NCI-H82 treated with DMSO at 0.1 percent for 48 hours (cell line): ENCODE measurements around the gene NRL.

Source experiments
- DNase-seq: peaks from one replicate; lab custom pipeline; 2025; ENCODE audit not compliant: unreplicated experiment; lab: John Stamatoyannopoulos, UW

The NRL gene

DNA sequence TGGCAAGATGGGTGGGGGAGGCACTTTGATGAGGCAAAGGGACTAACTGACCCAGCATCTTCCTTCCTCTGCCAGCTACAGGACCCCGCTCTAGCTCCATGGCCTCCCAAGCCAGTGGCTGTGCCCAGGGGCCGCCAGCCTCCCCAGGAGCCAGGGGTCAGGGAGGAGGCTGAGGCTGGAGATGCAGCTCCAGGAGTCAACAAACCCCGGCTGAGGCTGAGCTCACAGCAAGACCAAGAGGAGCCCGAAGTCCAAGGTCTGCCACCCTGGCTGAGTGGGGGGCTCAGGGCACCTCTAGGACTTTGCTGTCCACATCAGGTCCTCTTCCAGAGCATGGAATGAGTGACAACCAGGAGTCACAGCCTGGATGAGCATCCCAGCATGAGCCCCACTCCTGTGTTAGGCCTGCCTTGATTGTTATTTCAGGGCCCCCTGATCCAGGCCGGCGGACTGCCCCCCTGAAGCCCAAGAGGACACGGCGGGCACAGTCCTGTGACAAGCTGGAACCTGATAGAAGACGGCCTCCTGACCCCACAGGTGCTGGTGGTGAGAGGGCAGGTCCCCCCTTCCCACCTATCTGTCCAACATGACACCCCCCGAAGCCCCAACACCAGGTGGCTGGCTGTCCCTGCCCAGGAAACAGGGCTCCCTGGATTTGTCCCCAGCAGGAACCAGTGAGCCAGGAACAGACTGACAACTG, 45.9 kb downstream of the NRL start:
- DNase-seq = no peak

DNA sequence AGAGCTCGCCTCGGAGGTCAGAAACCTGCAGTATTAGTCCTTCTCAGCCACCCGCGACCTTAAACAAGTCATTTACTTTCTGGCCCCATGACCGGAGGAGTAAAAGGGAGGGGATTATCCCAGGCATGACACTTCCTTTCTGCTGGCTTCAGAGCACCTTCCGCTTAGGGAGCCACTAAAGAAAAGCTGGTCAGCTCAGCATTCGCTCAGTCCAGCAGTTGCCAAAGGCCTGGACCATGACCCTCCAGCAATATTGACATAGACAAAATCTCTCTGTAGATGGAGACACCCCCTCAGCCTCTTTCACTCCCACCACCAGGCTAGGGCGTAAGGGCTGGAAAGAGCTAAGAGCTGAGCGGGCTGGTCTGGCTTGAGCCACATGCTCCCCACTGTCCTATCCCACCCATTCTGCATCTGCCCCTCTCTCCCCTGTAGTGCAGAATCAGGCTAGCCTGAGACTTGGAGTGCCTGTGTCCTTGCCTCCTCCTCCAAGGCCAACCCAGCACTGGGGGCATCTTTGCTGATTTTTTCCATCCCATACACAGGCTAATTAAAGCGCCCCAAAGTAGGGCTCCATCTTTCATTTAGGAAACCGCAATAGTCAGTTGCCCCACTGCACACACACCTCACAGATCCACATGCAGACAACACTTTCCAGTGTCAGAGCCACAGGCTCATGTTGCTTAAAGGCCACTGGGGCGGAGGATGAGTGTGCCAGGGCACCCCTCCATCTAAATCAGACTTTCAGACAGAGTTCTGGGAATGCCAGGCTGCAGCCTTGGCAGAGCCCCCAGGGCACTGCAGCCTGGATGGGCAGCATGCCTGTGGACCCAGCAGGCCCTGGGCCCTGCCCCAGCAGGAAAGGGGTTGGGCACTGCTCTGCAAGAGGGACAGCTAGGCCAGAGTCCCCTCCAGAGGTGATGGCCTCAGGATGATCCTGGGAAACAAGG, 47.3 kb downstream of the NRL start:
- no peak for DNase-seq

DNA sequence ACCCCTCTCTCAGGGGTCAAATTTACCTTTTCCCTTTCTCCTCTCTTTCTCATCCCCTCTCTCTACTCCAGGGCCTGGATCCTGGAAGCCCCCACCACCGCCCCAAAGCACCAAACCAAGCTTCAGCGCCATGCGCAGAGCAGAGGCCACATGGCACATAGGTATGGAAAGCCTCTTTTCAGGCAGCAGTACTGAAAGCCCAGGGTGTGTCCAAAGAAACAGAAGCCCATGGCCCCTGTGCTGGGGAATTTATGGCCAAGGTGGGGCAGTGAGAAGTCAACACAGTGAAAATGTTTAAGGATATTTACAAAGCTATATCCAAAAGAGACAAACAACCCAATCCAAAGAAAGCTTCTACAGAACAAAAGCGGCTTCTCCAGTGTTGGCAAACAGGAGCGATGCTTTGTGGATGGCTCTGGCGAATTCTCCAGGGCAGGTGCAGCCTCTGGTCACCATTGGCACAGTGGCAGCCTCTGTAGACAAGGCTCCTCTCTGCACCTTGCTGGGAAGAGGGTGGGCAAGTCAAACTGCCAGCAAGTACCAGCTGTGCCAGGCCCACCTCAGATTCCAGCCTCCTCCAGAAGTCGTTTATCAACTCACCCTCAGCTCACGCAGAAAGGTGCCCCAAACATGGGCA, 48.1 kb downstream of the NRL start:
- no peak for DNase-seq

DNA sequence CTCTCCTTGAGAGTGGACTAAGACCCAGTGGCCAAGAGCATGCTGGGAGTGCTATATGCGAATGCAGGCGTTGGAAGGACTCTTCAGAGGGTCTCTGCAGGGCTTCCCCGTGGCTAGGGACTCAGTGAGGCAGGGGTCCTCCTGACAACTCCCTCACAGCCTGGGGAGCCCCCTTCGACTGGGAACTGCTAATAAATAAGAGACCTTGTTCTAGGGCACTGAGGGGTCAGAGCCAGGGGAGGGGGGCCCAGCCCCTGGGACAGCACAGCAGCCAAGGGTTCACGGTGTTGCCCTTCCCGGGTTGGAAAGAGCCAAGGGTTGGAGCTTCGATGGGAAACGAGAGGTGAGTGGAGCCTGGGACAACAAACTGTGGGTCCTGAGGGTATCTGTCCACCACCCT, 49.3 kb downstream of the NRL start:
- no peak for DNase-seq

DNA sequence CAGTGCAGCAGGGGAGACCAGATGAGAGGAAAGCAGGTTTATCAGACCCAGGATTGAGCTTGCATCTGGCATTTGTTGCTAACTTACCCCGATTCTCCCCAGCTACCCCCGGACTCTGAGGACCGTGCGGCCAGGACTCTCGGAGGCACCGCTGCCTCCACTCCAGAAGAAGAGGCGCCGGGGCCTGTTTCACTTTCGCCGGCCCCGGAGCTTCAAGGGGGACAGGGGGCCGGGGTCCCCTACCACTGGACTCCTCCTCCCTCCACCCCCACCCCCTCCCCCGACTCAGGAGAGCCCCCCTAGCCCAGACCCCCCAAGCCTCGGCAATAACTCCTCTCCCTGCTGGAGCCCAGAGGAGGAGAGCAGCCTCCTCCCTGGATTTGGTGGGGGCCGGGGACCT, 49.9 kb downstream of the NRL start:
- no peak for DNase-seq

DNA sequence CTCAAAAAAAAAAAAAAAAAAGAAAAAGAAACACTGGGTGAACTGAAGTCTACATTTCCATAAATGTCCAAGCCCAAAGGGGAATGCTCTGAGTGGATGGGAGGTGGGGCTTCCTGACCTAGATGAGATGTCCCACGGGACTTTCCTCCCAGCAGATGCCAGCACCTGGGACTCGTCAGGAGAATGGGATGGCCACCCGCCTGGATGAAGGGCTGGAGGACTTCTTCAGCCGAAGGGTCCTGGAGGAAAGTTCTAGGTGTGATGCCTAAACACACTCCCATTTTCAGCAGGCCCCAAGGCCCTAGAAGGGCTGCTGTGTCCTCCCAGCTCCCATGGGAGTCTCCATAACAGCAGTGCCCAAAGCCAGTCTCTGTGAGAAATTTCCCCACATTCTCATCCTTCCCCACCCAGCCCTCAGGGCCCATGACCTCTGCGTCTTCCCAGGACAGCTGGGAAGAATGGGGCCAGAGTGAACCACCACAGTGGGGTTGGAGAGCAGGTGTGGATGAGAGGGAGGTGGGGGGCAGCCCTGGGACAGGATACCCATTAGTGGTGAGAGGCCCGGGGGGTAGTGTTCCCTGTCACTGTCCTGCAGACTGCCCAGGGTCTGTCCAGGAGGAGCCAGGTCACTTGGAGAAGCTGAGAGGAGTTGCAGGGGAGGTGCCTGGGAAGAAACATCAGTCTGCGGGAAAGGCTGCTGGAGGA, 50.5 kb downstream of the NRL start:
- no peak for DNase-seq

DNA sequence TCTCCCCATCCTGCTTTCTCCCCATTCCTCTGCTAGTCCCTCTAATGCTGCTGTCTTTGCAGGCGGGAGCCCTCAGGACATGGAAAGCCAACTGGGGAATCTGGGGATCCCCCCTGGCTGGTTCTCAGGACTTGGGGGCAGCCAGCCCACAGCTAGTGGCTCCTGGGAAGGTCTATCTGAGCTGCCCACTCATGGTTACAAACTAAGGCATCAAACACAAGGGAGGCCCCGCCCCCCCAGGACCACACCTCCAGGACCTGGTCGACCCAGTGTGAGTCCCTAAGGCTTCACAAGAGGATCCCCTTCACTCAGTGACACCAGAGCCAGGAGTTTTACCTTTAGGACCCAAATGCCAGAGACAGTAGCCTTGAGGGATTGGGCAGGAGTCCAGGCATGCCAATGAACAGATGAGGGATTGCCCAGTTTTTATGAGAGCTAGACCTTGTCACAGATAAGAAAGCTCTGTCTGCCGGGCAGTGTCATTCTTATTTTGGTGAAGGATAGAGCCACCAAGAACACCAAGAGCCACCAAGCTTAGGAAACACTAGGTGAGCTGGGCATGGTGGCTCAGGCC, 51.4 kb downstream of the NRL start:
- no peak for DNase-seq

DNA sequence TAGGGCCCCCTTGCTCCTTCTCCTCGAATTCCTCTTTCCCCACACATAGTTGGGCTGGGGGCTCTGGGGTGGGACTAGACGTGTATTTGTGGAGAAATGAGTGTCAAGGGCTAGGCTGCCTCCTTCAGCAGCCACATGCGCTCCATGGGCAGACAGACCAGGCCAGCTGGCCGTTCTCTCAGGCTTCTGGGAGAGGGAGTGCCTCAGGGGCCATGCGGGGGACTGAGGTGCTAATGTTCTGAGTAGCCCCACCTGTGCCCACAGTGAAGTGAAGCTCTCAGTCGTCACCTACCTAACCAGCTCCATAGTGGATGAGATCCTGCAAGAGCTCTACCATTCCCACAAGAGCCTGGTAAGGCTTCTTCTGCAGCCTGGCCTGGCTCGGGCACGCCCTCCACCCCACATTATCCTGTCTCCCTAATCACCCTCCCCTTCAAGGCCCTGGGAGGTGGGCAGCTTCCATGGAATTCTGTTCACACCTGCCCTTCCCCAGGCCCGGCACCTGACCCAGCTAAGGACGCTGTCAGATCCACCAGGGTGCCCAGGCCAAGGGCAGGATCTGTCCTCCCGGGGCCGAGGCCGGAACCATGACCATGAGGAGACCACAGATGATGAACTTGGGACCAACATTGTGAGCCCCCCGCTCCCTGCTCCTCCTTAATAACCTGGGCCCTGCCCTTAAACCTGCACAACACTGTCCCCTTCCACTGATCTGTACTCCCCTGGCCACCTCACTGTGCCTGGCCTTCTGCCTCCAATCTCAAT, 52.4 kb downstream of the NRL start:
- DNase-seq = no peak

DNA sequence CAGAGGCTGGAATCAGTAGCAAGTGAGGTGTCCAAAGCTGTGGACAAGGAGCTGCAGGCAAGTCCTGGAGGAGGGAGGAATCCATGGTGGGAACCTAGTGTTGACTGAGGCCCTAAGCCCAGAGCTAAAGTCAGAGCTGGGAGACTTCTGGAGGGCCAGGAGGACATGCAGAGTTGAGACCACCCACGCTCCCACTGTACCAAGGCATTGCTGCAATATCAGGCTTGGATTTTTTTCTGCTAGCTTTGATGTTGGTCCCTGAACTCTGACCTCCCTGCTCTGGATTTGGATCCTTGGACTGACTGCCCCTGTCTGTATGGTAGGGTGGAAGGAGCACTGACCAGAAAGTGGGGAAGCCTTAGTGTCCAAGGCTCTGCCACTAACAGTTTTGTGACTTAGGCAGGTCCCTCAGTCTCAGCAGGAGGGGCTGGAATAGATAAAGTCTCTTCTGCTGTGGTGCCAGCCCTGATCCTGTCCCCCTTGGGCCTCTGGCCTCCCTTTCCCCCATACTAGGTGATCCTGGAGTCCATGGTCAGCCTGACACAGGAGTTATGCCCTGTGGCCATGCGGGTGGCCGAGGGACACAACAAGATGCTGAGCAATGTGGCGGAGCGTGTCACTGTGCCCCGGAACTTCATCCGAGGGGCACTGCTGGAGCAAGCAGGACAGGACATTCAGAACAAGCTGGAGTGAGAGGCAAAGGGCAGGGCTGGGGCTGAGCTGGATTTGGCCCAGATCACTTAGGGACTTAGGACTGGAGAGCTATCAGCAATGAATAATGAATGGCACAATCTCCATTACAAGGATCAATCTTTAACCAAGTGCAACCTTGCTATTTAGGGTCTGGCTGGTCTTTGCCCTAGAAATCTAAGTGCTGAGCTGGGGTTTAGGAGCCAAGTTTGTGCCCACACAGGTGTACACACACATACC, 53.5 kb downstream of the NRL start:
- DNase-seq = no peak

DNA sequence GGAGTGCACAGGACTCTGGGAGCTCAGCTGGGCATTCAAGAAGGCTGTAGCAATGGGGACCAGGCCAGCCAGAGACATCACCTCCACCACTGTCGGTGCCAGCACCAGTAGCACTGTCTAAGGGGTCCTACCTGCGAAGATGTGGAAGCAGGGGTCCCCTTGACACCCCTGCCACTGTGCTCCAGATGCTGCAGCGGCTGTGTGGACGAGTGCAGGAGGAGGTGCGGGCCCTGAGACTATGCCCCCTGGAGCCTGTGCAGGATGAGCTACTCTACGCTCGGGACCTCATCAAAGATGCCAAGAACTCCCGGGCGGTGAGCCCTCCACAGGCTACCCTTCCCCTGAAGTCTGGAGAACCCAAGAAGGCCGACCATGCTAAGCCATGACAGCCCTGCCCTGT, 54.3 kb downstream of the NRL start:
- DNase-seq = no peak

DNA sequence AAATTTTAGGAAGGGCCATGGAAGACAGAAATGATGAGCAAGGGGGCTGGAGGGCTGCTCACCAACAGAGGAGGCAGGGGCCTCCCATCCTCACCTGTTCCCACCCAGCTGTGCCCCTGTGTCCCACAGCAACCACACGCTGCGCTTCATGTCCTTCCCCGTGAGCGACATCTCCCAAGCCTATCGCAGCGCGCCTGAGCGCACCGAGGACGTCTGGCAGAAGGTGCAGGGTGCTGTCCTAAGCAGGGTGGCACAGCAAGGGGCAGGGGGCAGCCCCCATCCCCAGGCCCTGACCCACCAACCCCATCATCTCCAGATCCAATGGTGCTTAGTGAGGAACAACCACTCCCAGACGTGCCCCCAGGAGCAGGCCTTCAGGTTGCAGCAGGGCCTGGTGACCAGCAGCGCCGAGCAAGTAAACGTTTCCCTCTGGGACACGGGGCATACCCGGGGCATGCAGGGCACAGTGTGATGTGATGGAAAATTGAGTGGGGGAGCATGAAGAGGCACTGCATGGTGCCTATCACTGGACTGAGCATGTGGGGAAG, 54.8 kb downstream of the NRL start:
- DNase-seq = no peak

DNA sequence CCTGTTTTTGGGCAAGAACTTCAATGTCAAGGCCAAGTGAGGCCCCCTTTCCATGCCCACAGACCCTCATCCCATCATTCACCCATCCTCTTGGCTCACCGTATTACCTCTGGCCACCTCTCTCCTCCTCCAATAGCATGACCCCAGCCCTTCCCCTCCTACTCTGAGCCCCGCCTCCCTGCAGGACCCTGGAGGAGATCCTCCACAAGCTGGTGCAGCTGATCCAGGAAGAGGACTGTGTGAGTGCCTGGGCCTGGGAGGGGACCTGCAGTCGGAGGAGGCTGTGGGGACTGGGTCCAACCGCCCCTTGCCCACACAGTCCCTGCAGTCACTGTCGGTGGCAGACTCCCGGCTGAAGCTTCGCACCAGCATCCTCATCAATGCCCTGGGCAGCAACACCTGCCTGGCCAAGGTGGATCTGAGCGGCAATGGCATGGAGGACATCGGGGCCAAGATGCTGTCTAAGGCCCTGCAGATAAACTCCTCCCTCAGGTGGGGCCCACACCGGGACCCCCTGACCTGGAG, 55.7 kb downstream of the NRL start:
- DNase-seq = no peak

DNA sequence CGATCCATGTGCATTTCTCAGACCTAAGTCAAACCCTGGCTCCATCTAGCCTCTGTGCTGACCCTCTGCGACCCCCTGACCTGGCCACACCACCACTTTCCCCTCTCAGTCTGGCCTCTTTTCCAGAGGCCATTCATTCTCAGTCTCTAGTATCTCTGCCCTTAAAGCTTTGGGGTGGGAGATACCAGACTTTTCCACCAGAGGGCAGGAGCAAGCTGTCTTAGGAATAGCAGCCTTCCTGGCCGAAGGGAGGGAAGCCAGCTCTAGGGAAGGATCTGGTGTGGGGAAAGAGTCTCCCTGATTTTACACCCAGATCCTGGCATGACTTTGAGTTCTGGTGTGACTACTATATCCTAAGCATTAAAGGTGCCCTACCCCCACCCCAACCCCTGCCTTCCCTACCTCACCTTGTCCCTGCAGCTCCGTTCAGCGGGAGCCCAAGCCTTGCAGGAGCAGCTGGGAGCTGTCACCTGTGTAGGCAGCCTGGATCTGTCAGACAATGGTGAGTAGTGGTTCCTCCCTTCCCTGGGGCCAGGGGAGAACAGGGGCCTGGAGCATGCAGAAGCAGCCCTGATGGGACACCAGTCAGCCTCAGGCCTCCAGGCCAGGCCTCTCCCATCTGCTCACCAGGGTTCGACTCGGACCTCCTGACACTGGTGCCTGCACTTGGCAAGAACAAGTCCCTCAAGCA, 56.3 kb downstream of the NRL start:
- peak; percentile 23 for DNase-seq

DNA sequence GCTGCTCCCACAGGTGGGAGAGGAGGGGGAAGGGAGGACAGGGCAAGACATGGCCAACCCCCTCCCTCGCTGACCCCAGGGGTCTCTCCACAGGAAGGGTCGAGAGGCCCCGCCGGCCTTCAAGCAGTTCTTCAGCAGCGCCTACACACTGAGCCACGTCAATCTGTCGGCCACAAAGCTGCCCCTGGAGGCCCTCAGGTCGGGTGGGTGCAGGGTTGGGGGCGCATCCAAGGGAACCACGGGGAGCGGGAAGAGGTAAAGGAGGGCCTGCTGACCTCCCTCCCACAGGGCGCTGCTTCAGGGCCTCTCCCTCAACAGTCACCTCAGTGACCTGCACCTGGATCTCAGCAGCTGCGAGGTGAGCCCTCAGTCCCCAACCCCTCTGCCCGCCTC, 56.9 kb downstream of the NRL start:
- no peak for DNase-seq

DNA sequence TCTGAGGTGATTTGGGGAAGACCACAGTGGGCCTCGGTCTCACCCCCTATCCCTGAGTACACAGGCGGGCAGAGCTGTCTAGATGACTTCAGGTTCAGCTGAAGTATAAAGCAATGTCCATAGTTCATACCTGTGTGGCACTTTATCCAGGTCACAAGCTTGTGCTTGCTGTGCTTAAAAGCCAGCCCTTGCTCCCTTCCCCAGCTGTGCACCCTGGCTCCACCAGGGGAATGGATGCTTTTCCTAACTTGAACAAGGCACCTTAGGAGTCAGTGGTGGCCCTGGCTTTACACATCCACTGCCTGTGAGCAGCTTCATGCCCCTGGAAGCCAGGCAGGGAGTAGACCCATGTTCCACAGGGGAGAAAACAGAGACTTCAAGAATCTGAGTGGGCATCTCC, 57.5 kb downstream of the NRL start:
- DNase-seq = no peak

DNA sequence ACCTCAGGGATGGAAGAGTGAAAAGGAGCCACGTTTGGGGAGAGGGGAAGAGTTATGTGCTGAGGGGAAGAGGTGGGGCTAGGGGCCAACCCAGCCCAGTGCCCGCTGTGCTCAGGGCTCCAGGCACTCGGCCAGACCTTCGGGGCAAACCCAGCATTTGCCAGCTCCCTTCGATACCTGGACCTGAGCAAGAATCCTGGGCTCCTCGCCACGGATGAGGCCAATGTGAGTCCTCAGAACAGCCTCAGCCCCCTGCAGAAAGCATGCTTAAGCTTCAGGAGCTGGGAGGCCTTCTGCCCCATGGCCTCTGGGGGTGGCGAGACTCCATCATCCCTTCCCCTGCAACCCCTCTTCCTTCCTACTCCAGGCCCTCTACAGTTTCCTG, 58.0 kb downstream of the NRL start:
- DNase-seq = no peak

DNA sequence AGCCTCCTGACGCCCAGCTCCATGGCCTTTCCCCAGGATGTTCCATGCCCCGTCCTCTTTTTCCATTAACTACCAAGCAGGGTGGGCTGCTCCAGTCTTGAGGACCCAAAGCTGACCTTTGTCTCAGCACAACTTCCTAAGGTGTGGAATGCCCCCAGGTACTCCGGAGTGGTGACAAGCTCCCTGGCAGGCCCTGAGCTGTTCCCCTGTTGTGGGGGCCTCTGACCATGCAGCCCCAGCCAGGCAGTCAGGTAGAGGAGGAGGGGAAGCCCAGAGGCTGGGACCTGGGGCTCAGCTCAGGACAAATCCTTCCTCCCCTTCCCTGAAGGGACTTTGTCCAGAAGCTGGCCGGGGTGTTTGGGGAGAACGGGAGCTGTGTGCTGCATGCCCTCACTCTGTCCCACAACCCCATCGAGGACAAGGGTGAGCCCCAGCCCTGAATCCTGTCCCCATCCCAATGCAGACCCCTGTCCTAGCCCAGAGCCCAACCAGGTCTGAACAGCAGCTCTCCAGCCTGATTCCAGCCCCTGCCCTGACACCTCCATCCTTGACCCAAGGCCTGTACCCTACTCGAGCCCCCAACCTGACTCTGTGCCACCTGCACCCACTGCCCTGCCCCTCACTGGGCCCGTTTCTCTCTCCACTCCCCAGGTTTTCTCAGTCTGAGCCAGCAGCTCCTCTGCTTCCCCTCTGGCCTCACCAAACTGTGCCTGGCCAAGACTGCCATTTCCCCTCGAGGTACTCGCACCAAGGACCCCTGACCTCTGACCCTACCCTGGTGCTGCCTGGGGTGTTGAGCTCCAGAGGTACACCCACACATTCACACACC, 58.6 kb downstream of the NRL start:
- no peak for DNase-seq
